IMR-90 (cell line): ENCODE results near the gene NSUN4.

Experiments used
- BHLHE40 ChIP-seq: fragments of 150-350 bp; IDR thresholded peaks from 2 replicates; pipeline ENCODE4 v1.6.1; 2016; ENCODE audit warnings: mild to moderate bottlenecking, low read depth, low read length
- CEBPB ChIP-seq: IDR thresholded peaks from 2 replicates; pipeline ENCODE4 v1.6.1; 2012; ENCODE audit warnings: low read depth, low read length, improper control_type of control experiment
- CHD1 ChIP-seq: IDR thresholded peaks from 2 replicates; pipeline ENCODE4 v1.6.1; 2012; ENCODE audit warnings: low read depth, low read length, improper control_type of control experiment
- CTCF ChIP-seq: conservative IDR thresholded peaks from 2 replicates; pipeline ENCODE4 v1.5.1; 2012; ENCODE audit warnings: mild to moderate bottlenecking, low read depth, low read length, improper control_type of control experiment
- ELK1 ChIP-seq: fragments of 150-350 bp; IDR thresholded peaks from 2 replicates; pipeline ENCODE4 v1.6.1; 2016; ENCODE audit warnings: low read depth, mild to moderate bottlenecking, low read length, moderate library complexity, borderline replicate concordance
- FOS ChIP-seq: fragments of 150-350 bp; IDR thresholded peaks from 2 replicates; pipeline ENCODE4 v1.6.1; 2016; ENCODE audit warnings: low read depth, low read length
- MXI1 ChIP-seq: IDR thresholded peaks from 2 replicates; pipeline ENCODE4 v1.6.1; 2012; ENCODE audit warnings: low read depth, mild to moderate bottlenecking, low read length, moderate library complexity, borderline replicate concordance
- POLR2A ChIP-seq: IDR thresholded peaks from 2 replicates; pipeline ENCODE4 v1.6.1; 2012; ENCODE audit warnings: mild to moderate bottlenecking, low read depth, low read length
- RAD21 ChIP-seq: IDR thresholded peaks from 2 replicates; pipeline ENCODE4 v1.6.1; 2012; ENCODE audit warnings: low read length, improper control_type of control experiment
- RCOR1 ChIP-seq: IDR thresholded peaks from 2 replicates; pipeline ENCODE4 v1.6.1; 2012; ENCODE audit warnings: mild to moderate bottlenecking, low read length, improper control_type of control experiment; ENCODE audit not compliant: insufficient replicate concordance
- RFX5 ChIP-seq: IDR thresholded peaks from 2 replicates; pipeline ENCODE4 v1.8.0; 2012; ENCODE audit warnings: low read depth, mild to moderate bottlenecking, low read length, moderate library complexity
- SMC3 ChIP-seq: fragments of 150-350 bp; IDR thresholded peaks from 2 replicates; pipeline ENCODE4 v1.6.1; 2016; ENCODE audit warnings: low read depth, mild to moderate bottlenecking, antibody characterized with exemption, low read length, moderate library complexity
- USF2 ChIP-seq: fragments of 150-350 bp; IDR thresholded peaks from 2 replicates; pipeline ENCODE4 v1.6.1; 2017; ENCODE audit warnings: mild to moderate bottlenecking, antibody characterized with exemption, low read length, low read depth

- no peak for TF ChIP-seq POLR2A
- no peak for TF ChIP-seq CTCF
- no peak for TF ChIP-seq RAD21
- no peak for TF ChIP-seq SMC3
- TF ChIP-seq MXI1 = no peak
- no peak for TF ChIP-seq CEBPB
- no peak for TF ChIP-seq RFX5
- no peak for TF ChIP-seq ELK1
- TF ChIP-seq CHD1 = no peak
- TF ChIP-seq USF2 = no peak
- TF ChIP-seq RCOR1 = no peak
- no peak for TF ChIP-seq FOS
- no peak for TF ChIP-seq BHLHE40
These were observed 52.9 kb downstream of the NSUN4 start for GRCh38 chr1:46393510-46393909.
